Nephron progenitor cell (in vitro differentiated cells): ENCODE results near the gene ANKH.

Source experiments
- DNase-seq: peaks from one replicate; pipeline ENCODE4 v3.0.0; 2021
- H3K27ac Mint-ChIP-seq: 2 replicates; pipeline ENCODE4 v1.8.0; 2021; ENCODE audit warnings: mild to moderate bottlenecking, moderate library complexity, mixed read lengths
- H3K27me3 Mint-ChIP-seq: 2 replicates; pipeline ENCODE4 v1.8.0; 2021; ENCODE audit warnings: mild to moderate bottlenecking, low read depth, mixed read lengths; ENCODE audit not compliant: poor library complexity
- H3K36me3 Mint-ChIP-seq: 2 replicates; pipeline ENCODE4 v1.8.0; 2021; ENCODE audit warnings: low read depth, mixed read lengths
- H3K4me1 Mint-ChIP-seq: 2 replicates; pipeline ENCODE4 v1.8.0; 2021; ENCODE audit warnings: mixed read lengths
- H3K4me3 Mint-ChIP-seq: 2 replicates; pipeline ENCODE4 v1.8.0; 2021; ENCODE audit warnings: mild to moderate bottlenecking, moderate library complexity, mixed read lengths
- H3K9me3 Mint-ChIP-seq: 2 replicates; pipeline ENCODE4 v1.8.0; 2021; ENCODE audit warnings: mild to moderate bottlenecking, moderate library complexity, mixed read lengths
- TF ChIP-seq, protein P1 (sequence below): fragments of 200-600 bp; sonication (generic); IDR thresholded peaks from 2 replicates; pipeline ENCODE4 v1.5.0; 2021; ENCODE audit warnings: antibody characterized with exemption

Gene ANKH

GRCh38 chr5:14729448-14730385, 141.9 kb downstream of the ANKH start:
- Mint-ChIP-seq H3K4me1 (peaks cover 63% of the 10 kb centered on the region), H3K9me3 (no peaks in the 10 kb centered on the region), H3K36me3 (peaks cover 5% of the 10 kb centered on the region), H3K4me3 (no peak overlapping the region), H3K27ac (peak overlapping the region; percentile 55), H3K27me3 (peaks cover 15% of the 10 kb centered on the region)
- TF ChIP-seq, protein P1, sequence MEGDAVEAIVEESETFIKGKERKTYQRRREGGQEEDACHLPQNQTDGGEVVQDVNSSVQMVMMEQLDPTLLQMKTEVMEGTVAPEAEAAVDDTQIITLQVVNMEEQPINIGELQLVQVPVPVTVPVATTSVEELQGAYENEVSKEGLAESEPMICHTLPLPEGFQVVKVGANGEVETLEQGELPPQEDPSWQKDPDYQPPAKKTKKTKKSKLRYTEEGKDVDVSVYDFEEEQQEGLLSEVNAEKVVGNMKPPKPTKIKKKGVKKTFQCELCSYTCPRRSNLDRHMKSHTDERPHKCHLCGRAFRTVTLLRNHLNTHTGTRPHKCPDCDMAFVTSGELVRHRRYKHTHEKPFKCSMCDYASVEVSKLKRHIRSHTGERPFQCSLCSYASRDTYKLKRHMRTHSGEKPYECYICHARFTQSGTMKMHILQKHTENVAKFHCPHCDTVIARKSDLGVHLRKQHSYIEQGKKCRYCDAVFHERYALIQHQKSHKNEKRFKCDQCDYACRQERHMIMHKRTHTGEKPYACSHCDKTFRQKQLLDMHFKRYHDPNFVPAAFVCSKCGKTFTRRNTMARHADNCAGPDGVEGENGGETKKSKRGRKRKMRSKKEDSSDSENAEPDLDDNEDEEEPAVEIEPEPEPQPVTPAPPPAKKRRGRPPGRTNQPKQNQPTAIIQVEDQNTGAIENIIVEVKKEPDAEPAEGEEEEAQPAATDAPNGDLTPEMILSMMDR: no peak
- DNase-seq: no peak

DNA sequence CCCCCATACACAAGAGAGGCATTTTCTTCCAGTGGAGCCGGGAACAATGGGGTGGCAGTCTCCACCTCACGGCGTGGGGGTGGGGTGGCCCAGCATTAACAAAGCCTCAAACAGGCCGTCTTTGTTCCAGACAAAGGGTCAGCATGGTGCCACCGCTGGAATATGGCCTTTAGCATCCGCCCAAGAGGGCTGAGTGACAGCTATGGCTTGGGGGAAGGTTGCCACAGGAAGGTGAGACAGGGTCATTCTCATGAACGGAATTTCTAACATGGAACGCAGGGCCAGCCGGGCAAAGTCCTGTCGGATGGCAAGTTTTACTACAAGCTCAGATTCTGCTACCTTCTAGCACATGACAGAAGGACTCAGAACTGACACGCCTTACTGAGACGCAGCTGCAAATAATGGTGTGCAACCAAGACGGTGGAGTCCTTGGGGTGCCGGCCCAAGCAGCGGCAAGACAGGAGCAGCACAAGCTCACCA, 143.1 kb downstream of the ANKH start:
- H3K27me3 Mint-ChIP-seq: peaks cover 15% of the 10 kb centered on the region
- H3K27ac Mint-ChIP-seq: no peak overlapping the region
- no peaks in the 10 kb centered on the region for H3K36me3 Mint-ChIP-seq
- peak; percentile 21 for DNase-seq
- H3K4me1 Mint-ChIP-seq: peaks cover 57% of the 10 kb centered on the region
- TF ChIP-seq, protein P1: no peak
- no peaks in the 10 kb centered on the region for H3K9me3 Mint-ChIP-seq
- no peak overlapping the region for H3K4me3 Mint-ChIP-seq

DNA sequence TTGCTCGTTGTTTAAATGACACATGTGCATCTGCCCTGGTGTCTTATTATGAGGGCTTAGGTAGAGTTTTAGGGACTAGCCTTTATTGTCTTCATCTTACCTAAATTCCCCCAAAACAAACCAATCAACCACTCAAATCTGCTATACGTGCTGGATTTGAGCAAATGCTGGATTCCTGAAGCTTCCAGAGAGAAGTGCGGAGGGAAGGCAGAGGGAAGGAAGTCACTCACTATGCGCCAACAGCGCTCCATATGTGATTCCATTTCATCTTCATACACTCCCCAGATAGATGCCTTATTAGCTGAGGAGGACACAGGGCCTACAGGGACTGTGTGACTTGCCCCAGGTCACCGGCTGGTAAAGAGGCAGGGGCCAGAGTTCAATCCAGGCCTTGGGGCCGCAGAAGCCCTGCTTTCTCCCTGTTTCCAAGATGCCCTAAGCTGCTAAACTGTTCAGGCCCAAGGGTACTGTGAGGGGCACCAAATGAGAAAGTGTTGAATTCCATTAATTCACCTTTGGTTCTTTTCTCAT, 143.6 kb downstream of the ANKH start:
- H3K4me3 Mint-ChIP-seq: no peak overlapping the region
- peaks cover 15% of the 10 kb centered on the region for H3K27me3 Mint-ChIP-seq
- H3K36me3 Mint-ChIP-seq: no peaks in the 10 kb centered on the region
- TF ChIP-seq, protein P1: no peak
- no peaks in the 10 kb centered on the region for H3K9me3 Mint-ChIP-seq
- peaks cover 54% of the 10 kb centered on the region for H3K4me1 Mint-ChIP-seq
- no peak overlapping the region for H3K27ac Mint-ChIP-seq
- no peak for DNase-seq

DNA sequence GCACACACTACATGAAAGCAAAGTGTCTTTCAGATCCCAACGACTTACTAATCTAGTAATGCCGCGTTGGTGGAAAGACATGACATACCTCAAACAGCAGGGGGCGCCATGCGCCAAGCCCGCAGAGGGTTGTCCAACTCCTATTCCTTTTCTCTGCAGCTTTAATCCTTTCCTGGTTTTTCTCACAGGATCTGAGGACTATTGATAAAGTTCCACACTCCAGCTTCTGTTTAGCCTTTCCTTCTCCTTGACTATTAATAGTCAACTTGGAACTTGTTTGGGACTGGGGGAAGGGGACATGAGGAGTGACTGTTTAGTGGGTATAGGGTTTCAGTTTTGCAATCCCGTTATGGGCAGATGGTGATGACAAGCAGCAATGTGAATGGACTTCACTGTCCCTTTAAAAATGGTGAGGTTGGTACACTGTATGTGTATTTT, 144.1 kb downstream of the ANKH start:
- H3K27ac Mint-ChIP-seq: no peak overlapping the region

DNA sequence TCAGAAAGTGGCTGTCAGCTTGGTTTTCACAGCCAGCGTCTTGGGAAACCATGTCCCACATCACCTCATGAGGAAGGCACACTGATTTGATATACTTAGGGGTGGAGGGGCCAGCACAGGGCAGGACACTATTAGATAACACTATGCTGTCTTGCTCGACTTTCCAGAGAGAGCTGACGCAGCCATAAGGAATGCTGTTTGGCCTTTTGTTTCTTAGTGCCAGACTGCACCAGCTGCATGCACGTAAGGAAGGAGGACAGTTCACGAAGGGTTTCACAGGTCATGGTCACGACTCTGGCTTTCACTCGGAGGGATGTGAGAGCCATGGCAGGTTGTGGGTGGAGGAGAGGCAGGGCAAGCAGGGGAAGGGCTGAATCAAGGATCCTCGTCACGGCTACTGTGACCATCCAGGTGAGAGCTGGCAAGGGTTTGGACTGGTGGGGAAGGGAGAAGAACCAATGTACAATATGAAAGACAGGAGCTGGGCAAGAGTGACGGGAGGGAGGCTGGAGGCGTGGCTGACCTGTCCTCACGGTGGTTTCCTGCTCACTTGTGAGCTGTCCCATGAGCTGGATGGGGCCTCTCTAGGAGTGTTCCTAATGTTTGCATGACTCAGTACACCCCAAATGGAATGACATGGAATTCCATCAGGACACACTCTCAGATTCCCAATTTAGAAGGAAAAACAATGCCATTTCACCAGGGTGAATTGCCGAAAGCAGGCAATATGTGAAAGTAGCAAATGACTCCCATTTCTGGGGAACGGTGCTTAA, 145.3 kb downstream of the ANKH start:
- TF ChIP-seq, protein P1: no peak
- Mint-ChIP-seq H3K9me3 (no peaks in the 10 kb centered on the region), H3K4me1 (peaks cover 38% of the 10 kb centered on the region), H3K36me3 (no peaks in the 10 kb centered on the region), H3K4me3 (no peak overlapping the region), H3K27ac (peak overlapping the region; percentile 23), H3K27me3 (peaks cover 15% of the 10 kb centered on the region)
- DNase-seq: no peak

More for the DNA sequence above, 144.1 kb downstream of the ANKH start:
- TF ChIP-seq, protein P1: peak; percentile 98
- Mint-ChIP-seq H3K9me3 (no peaks in the 10 kb centered on the region), H3K27me3 (peaks cover 15% of the 10 kb centered on the region), H3K4me3 (no peak overlapping the region), H3K36me3 (no peaks in the 10 kb centered on the region), H3K4me1 (peaks cover 49% of the 10 kb centered on the region)
- peak; percentile 85 for DNase-seq
